Activated T-cell treated with anti-CD3 and anti-CD28 coated beads, Interleukin-2, amount 50 U/mL, for 48 hours (primary cell): ENCODE data around the gene LPP.

Experiments used
- DNase-seq, 2 experiments: peaks; one replicate each; pipeline ENCODE4 v3.0.0-alpha.2; 2020

Gene LPP

GRCh38 chr3:188198001-188198400 is 44.0 kb downstream of the LPP start:
- DNase-seq = no peak

GRCh38 chr3:188198760-188199327 is 44.9 kb downstream of the LPP start:
- DNase-seq = no peak

DNA sequence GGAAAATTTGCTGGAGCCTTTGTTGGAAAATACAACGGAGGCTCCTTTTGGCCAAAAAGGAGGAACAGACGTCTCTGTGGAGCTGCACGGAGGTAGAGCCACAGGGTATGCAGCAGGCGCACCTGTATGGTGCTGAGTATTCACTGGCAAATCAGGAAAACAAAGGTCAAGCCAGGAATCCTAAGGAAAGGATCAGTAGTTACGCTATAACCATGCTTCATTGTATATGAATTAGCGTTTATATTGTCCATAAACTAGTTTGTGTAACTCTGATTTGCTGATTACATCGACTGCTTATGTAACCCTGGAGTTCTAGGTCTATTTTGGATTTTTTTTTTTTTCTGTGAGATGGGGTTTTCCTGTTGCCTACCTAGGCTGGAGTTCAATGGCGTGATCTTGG is 45.4 kb downstream of the LPP start:
- DNase-seq = no peak

GRCh38 chr3:188200481-188200880 is 46.5 kb downstream of the LPP start:
- no peak for DNase-seq

- DNase-seq = peak in 1 of 2 experiments; percentile 39
Observed at GRCh38 chr3:188202358-188203138, 48.6 kb downstream of the LPP start.

GRCh38 chr3:188204526-188204925 is 50.6 kb downstream of the LPP start:
- DNase-seq = no peak

GRCh38 chr3:188205992-188206416 is 52.0 kb downstream of the LPP start:
- no peak for DNase-seq

DNA sequence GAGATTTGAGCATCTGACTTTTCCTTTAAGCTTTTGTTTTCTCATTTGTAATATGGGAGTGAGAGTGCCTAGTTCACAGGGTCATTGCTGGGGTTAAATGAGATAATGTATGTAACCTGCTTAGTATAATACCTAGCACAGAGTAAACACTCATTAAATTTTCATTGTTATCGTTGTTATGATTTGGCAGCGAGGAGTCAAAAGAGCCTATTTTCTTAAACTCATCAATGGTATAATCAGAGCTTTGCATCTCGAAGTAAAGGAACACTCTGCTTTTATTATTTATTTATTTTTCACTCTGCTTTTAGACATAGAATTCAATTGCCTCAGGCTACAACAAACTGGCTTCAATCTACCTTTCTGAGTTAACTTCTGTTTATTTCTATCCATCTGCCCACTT is 52.8 kb downstream of the LPP start:
- DNase-seq = no peak

- DNase-seq = no peak
Observed at GRCh38 chr3:188207941-188208515, 54.1 kb downstream of the LPP start.

- DNase-seq = no peak
Observed at GRCh38 chr3:188208516-188208981, 54.6 kb downstream of the LPP start.

GRCh38 chr3:188209034-188209433 is 55.1 kb downstream of the LPP start:
- no peak for DNase-seq

GRCh38 chr3:188209740-188210139 is 55.8 kb downstream of the LPP start:
- DNase-seq = no peak

- no peak for DNase-seq
Observed at GRCh38 chr3:188211476-188211875, 57.5 kb downstream of the LPP start.

DNA sequence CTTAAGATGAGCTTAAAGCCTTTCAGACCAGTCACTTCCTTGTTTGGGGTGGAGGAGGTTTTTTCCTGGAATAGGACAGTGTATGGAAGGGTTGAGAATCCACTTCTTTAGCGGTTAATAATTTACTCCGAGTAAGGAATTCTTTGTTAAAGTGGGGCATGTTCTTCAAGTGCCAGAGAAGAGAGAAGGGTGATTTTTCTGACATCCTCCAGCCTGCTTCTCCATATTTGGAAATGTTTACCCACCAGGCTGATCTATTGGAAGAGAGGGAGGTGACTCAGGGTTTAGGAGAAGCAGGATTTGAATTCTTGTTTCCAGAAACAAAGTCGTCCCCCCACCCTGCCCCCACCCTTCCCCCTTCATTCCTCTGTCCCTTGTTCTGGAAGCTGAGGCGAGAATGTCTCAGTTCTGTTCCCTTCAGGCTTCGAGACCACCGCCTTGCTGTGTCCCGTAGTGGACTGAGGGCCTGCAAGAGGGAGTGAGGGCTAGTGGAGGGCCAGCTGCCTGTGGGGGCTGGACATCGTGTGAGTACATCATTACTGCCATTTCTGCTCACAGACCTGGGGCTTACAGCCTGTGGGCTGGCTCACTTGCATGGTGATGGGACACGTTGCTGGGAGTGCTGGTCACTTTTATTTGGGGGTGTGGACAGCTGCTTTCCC is 58.5 kb downstream of the LPP start:
- DNase-seq = no peak

GRCh38 chr3:188214442-188214841 is 60.5 kb downstream of the LPP start:
- no peak for DNase-seq

GRCh38 chr3:188215129-188215528 is 61.2 kb downstream of the LPP start:
- no peak for DNase-seq

DNA sequence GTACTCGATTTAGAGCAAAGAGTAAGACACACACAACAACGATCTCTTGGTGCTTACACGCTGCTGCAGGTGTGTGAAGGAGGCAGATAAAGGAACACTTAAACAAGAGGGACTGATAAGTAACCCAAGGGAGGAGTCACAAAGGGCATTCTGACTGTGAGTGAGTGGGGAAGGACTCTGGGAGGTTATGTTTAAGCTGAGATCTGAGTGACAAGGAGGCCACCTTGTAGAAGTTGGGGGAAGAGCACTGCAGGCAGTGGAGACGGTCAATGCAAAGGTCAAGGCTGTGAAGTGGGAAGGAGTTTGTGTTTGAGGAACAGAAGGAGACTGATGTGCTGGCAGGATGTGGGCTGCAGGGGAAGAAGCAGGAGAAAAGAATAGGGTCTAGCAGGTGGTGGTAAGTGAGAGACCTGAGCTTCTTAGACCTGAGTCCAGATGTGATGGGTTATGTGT is 63.1 kb downstream of the LPP start:
- no peak for DNase-seq

DNA sequence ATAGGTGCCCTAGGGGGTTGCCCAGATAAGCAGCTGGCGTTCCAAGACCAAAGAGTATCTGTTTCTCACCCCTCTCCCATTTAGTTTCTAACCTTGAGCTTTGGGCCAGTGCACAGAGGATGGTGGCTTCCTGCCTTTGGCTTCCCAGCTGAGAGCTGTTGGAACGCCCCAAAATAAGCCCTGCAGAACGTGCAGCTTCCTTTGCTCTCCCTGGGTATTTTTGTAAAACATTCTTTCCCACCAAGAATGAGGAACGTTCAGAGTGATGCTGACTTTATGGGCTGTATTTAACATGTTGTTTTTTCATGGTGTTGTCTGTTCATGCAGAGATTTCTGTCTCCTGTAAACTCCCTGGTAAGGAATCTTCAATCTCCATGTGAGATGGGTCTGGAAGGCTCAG is 63.8 kb downstream of the LPP start:
- no peak for DNase-seq

DNA sequence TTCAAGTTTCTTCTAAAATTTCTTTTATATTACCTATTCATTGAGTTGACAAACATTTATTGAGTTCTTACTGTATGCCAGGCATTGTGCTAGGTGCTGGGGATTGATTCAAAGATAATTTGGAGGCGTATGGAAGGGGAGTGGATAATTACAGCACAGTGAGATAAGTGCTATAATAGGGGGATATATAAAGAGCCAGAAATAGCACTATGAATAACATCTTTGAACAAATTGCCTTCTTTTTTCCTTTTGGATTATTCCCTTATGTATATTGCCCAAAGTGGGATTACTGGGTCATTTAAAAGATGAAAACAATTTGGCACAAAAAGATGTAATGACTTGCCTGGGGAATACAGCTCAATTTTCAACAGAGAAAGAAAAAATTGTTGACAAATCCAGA is 64.6 kb downstream of the LPP start:
- no peak for DNase-seq

GRCh38 chr3:188219147-188219546 is 65.2 kb downstream of the LPP start:
- no peak for DNase-seq

DNA sequence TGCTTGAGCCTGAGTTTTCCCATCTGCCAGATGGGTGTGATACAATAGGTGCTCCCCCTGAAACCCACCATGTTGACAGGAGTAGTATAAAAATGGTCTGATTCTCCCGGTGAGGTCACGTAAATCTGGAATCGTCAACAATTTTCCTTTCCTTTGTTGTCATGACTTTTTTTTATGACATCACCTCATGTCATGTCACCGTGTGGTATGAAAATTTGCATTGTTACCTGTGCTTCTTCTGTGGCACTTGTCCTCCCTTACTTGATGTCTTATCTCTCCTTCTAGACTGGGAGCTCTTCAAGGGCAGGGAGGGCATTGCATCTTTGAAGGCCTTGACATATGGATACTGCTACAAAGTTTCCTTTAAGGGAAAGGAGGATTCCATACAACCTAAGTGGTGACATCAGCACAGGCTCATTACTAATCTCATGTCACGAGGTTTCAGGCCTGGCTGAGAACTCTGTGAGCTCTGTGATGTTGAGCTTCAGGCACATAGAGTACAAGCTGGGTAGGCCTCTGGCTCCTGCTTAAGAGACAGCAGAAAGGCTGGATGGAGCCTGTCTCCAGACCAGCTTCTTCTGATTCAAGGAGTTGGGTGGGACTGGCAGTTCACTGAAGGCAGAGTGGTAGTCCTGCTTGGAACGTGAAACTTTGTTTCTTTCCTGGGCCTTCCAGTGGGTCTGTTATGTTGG is 66.3 kb downstream of the LPP start:
- no peak for DNase-seq

DNA sequence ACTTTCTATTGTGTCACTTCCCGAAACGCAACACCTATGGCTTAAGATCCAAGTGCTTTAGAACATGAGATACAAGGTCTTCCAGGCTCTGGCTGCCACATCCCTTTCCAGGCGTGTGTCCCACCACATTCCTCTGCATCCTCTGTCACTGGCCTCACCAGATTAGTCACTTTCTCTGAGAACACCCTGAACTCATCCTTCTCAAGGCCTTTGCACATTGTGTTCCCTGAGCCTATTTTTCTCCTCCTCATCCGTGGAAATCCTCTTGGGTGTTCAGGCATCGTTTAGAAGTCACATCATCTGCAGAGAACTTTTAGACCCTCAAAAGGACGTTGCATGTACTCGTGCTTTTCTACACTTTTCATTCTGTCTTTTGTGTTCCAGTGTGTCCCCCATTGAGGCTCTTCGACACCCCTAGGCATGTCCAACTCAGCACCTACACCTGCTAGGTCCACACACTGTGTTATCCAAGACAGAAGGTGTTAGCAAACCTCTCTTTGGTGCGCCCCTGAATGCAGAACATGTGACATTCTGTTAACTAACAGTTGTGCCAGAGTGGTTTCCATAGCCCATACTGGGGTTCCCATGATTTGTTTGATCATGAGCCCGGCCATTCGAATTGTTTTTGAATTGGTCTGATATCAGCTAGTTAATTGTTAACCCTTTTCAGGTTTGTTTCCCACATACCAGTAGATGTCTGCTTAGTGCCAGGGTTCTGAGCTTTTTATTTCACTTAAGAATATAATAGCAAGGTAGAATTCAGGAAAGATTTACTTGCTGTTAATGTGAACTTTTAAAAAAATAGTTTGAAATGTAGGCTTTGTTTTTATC is 67.2 kb downstream of the LPP start:
- no peak for DNase-seq
